Duodenal mucosa (tissue), 2 donors: Measurements from ENCODE around the gene MAGEA11.
"Not testable (repeated sequence)": the region's sequence is repeated elsewhere in the genome, so short reads cannot be mapped to it uniquely, and the experiment has no call there.

Experiments used
- H3K27ac ChIP-seq: one replicate; pipeline ENCODE4 v1.7.0; 2013; ENCODE audit warnings: low read depth, low read length
- H3K27me3 ChIP-seq, 2 donors: one replicate each; pipeline ENCODE4 v1.7.0; 2013; ENCODE audit warnings: low read length in 2 of 2, control low read depth in 1 of 2; ENCODE audit not compliant: insufficient read depth in 2 of 2, control insufficient read depth in 1 of 2
- H3K36me3 ChIP-seq, 2 donors: one replicate each; pipeline ENCODE4 v1.7.0; 2013; ENCODE audit warnings: low read length in 2 of 2, control low read depth in 1 of 2; ENCODE audit not compliant: insufficient read depth in 2 of 2, control insufficient read depth in 1 of 2
- H3K4me1 ChIP-seq, 2 donors: one replicate each; pipeline ENCODE4 v1.7.0; 2013; ENCODE audit warnings: low read length in 2 of 2, control low read depth in 1 of 2; ENCODE audit not compliant: insufficient read depth in 2 of 2, control insufficient read depth in 1 of 2
- H3K4me3 ChIP-seq, 2 donors: one replicate each; pipeline ENCODE4 v1.7.0; 2013; ENCODE audit warnings: low read length in 2 of 2, low read depth in 1 of 2
- H3K9ac ChIP-seq, 2 donors: one replicate each; pipeline ENCODE4 v1.7.0; 2013; ENCODE audit warnings: low read length in 2 of 2, low read depth in 1 of 2
- H3K9me3 ChIP-seq, 2 donors: one replicate each; pipeline ENCODE4 v1.7.0; 2013; ENCODE audit warnings: low read length in 2 of 2, control low read depth in 1 of 2; ENCODE audit not compliant: control insufficient read depth in 1 of 2

The MAGEA11 gene

GRCh38 chrX:149717803-149718202 is 5.9 kb downstream of the MAGEA11 start:
- H3K4me3 ChIP-seq = no peak overlapping the region
- no peaks in the 10 kb centered on the region for H3K9me3 ChIP-seq
- H3K4me1 ChIP-seq = no peaks in the 10 kb centered on the region
- H3K9ac ChIP-seq = no peak overlapping the region
- H3K36me3 ChIP-seq = no peaks in the 10 kb centered on the region
- no peak overlapping the region for H3K27ac ChIP-seq
- H3K27me3 ChIP-seq = no peaks in the 10 kb centered on the region

- no peak overlapping the region for H3K4me3 ChIP-seq
- H3K9ac ChIP-seq = no peak overlapping the region
- H3K27me3 ChIP-seq = no peaks in the 10 kb centered on the region
- H3K4me1 ChIP-seq = no peaks in the 10 kb centered on the region
- no peaks in the 10 kb centered on the region for H3K36me3 ChIP-seq
- no peak overlapping the region for H3K27ac ChIP-seq
- no peaks in the 10 kb centered on the region for H3K9me3 ChIP-seq
These were observed 6.9 kb downstream of the MAGEA11 start for GRCh38 chrX:149718757-149719156.

- Histone ChIP-seq H3K27me3 (no peaks in the 10 kb centered on the region), H3K9me3 (no peaks in the 10 kb centered on the region), H3K27ac (no peak overlapping the region), H3K4me1 (no peaks in the 10 kb centered on the region), H3K36me3 (no peaks in the 10 kb centered on the region), H3K9ac (no peak overlapping the region), H3K4me3 (no peak overlapping the region)
These were observed 8.3 kb downstream of the MAGEA11 start for GRCh38 chrX:149720021-149720689.

- not testable (repeated sequence) for H3K36me3 ChIP-seq
These were observed 9.4 kb downstream of the MAGEA11 start for GRCh38 chrX:149721241-149721640.

GRCh38 chrX:149721778-149722177 is 9.9 kb downstream of the MAGEA11 start:
- Histone ChIP-seq H3K4me3 (no peak overlapping the region), H3K27me3 (no peaks in the 10 kb centered on the region), H3K36me3 (no peaks in the 10 kb centered on the region), H3K9me3 (no peaks in the 10 kb centered on the region), H3K27ac (no peak overlapping the region), H3K9ac (no peak overlapping the region), H3K4me1 (no peaks in the 10 kb centered on the region)

More at GRCh38 chrX:149721241-149721640, 9.4 kb downstream of the MAGEA11 start:
- not testable (repeated sequence) for H3K4me1 ChIP-seq, H3K27ac ChIP-seq, H3K9ac ChIP-seq, H3K4me3 ChIP-seq, H3K27me3 ChIP-seq, H3K9me3 ChIP-seq

GRCh38 chrX:149723583-149724118 is 11.8 kb downstream of the MAGEA11 start:
- not testable (repeated sequence) for H3K4me3 ChIP-seq, H3K36me3 ChIP-seq, H3K4me1 ChIP-seq, H3K27ac ChIP-seq, H3K9me3 ChIP-seq, H3K9ac ChIP-seq, H3K27me3 ChIP-seq

GRCh38 chrX:149727308-149727707 is 15.4 kb downstream of the MAGEA11 start:
- H3K4me3 ChIP-seq, H3K27ac ChIP-seq, H3K27me3 ChIP-seq, H3K9me3 ChIP-seq, H3K4me1 ChIP-seq, H3K9ac ChIP-seq, H3K36me3 ChIP-seq: not testable (repeated sequence)

- H3K27ac ChIP-seq, H3K27me3 ChIP-seq, H3K4me3 ChIP-seq, H3K4me1 ChIP-seq, H3K9ac ChIP-seq, H3K9me3 ChIP-seq, H3K36me3 ChIP-seq: not testable (repeated sequence)
These were observed 30.4 kb downstream of the MAGEA11 start for GRCh38 chrX:149742269-149742668.

- not testable (repeated sequence) for H3K4me3 ChIP-seq, H3K27me3 ChIP-seq, H3K36me3 ChIP-seq, H3K9me3 ChIP-seq, H3K27ac ChIP-seq, H3K9ac ChIP-seq, H3K4me1 ChIP-seq
These were observed 34.6 kb downstream of the MAGEA11 start for GRCh38 chrX:149746390-149747007.

- H3K9ac ChIP-seq = no peak overlapping the region
- H3K4me1 ChIP-seq = no peaks in the 10 kb centered on the region
- H3K27ac ChIP-seq = no peak overlapping the region
- no peaks in the 10 kb centered on the region for H3K9me3 ChIP-seq
- H3K27me3 ChIP-seq = no peaks in the 10 kb centered on the region
- H3K4me3 ChIP-seq = no peak overlapping the region
- no peaks in the 10 kb centered on the region for H3K36me3 ChIP-seq
These were observed 45.6 kb downstream of the MAGEA11 start for GRCh38 chrX:149757206-149758067.
